ENCODE results near the gene TM9SF1.

The TM9SF1 gene, protein sequence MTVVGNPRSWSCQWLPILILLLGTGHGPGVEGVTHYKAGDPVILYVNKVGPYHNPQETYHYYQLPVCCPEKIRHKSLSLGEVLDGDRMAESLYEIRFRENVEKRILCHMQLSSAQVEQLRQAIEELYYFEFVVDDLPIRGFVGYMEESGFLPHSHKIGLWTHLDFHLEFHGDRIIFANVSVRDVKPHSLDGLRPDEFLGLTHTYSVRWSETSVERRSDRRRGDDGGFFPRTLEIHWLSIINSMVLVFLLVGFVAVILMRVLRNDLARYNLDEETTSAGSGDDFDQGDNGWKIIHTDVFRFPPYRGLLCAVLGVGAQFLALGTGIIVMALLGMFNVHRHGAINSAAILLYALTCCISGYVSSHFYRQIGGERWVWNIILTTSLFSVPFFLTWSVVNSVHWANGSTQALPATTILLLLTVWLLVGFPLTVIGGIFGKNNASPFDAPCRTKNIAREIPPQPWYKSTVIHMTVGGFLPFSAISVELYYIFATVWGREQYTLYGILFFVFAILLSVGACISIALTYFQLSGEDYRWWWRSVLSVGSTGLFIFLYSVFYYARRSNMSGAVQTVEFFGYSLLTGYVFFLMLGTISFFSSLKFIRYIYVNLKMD

DNA sequence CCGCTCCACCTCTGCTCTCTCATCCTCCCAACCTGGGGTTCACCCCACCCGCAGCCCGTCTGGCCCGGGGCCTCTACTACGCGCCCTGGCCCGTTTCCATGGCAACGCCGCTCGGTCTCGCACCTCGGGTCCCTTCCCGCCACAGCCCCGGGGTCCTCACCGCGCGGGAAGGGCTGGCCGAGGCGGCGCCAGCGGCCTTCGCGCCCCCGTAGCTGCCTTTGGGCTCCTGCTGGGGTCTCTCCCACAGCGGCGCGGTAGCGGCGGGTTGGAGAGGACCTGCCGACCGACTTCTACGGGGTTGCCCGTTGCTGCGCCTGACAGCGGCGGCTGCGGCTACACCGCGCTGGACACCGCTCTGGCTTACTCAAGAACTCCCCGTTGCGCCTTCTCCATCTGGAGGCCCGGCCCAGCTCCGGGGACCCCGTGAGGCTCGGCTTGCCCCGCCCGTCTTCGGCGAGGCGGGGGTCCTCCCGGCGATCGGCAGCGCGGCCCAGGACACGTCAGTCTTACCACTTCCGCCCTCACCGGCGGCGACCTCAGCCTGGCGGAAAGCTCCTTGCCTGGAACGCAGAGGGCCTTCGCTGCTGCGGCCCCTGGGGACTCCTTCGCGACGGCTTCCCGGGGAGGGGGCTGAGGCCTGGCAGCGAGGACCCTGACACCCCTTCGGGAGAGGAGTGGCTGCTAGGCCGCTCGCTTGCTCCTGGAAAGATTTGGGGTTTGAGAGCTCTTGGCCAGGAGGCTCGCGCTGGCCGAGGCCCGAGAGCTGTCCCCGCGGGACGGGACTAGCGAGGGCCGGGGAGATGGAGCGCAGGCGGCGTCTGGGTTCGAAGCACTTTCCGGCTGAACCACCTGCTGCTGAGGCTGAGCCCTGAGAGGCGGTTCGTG, at the start of gene TM9SF1:
TSS of gene TM9SF1 (minus strand) at position 256 of the 885 bp plus-strand sequence. CDS start 422 bp downstream, outside the sequence.
- DNase-seq, result peak; percentile 92

DNA sequence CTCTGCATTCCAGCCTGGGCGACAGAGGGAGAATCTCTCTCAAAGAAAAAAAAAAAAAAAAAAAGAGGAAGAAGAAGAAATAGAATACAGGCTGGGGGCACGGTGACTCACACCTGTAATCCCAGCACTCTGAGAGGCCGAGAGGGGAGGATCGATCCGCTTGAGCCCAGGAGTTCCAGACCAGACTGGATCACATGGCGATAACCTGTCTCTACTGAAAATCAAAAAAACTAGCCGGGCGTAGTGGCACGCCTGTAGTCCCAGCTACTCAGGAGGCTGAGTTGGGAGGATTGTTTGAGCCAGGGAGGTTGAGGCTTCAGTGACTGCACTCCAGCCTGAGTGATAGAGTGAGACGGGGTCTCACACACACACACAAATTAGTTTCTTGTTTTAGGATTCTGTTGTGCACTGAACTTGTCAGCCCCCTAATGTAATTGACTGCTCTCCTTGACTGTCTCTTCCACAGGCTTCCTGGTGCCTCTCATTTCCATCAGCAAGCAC, 48.1 kb upstream of the TM9SF1 start:
- peak; percentile 21 for DNase-seq

DNA sequence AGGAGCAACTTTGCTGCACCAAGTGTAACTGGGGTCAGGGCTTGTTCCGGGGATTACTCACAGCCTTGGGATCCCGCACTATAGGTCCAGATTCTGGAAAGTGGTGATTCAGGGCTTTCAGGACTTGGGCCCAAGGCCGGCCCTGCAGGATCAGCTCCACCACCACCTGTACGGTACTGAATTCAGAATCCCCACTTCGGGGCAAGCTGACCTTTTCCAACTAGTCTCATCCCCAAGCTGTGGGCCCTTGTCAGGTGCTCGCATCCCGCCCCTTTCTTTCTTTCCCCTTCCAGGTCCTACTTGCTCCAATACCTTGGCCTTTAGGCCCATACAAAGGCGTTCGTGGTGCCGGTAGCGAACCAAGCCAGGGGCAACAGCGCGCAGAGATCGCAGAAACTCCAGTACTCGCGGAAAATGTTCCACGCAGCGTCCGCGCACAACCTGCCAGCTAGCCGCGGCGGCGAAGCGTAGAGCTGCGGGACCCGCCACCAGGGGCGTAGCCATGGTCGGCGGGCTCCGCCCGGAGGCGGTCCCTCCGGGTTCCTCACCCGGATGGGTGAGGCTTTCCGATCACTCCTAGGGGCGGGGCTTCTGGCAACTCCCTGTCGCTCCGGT, 46.7 kb upstream of the TM9SF1 start:
- peak; percentile 93 for DNase-seq

GRCh38 chr14:24240110-24240918, 45.1 kb upstream of the TM9SF1 start:
- DNase-seq, result no peak

DNA sequence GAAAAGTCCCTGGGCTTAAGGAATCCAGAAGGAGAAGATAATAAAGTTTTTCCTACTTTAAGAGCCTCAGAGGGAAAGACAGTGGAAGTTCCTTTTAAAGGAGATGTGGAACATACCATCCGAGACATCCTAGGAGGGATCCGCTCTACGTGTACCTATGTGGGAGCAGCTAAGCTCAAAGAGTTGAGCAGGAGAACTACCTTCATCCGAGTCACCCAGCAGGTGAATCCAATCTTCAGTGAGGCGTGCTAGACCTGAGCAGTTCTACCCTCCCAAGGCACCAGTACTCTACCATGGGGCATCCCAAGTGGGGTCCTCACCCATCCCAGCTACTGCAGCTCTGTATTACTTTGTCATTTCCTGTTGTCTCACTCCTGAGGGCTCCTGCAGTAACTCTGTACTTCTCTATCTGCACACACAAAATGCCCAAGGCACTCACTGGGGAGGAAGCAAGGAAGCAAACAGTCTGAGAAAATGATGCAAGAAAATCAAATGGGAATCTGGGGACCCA, 43.3 kb upstream of the TM9SF1 start:
- DNase-seq, result no peak

DNA sequence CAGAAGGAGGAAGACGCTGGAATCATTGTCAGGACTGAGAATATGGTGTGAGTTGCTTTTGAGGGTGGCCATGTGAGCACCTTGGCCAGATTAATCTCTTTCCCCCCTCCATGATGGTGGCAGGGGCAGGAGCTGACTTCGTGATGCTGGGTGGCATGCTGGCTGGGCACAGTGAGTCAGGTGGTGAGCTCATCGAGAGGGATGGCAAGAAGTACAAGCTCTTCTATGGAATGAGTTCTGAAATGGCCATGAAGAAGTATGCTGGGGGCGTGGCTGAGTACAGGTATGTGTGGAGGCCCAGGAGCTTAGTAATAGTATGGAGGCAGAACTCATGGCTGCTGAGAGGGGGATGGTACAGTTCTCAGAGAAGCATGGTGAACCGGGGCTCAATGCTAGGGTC, 42.9 kb upstream of the TM9SF1 start:
- no peak for DNase-seq

- DNase-seq, result no peak
Observed at GRCh38 chr14:24237463-24237955, 42.3 kb upstream of the TM9SF1 start.

GRCh38 chr14:24236689-24237462, 41.6 kb upstream of the TM9SF1 start:
- DNase-seq, result no peak

GRCh38 chr14:24235804-24236688, 40.8 kb upstream of the TM9SF1 start:
- no peak for DNase-seq

DNA sequence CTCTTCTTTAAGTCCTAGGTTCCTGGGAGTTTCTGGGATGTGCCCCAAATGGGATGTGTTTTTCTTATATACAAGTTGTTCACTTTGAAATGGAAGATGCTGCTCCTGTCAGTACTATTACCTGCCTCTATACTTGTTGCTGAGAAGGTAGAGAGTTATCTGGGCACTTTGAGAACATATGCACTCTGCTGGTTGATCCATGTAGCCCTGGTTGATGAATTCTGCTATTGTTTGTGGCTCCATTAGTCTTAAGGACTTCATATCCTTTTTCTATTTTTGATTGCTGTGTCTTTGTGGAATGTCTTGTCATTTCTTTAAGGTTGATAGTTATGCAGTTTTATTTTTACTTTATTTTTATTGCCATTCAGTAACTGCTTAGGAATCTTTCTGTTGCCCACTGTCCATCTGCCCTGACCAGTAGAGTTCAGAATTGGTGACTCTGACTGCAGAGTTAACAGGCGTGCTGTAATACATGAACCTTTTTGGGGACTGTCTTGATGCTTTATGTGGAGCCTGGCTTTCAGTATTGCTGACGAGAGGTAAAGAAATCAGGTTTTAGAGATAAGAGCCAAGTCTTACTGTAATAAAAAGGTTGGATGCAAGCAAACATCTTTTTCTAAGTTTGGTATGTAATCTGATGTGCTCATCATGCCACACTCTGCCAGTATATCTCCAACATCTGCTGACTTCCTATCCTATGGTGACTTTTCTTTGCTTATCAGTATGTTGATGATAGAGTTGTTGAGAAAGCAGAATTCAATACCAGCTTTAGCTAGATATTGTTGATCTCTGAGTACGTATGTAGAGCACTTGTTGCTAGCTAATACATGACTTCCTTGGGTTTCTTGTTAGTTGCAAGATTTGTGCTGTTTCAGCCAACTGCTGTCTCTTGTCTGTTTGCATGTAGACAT, 39.1 kb upstream of the TM9SF1 start:
- no peak for DNase-seq

DNA sequence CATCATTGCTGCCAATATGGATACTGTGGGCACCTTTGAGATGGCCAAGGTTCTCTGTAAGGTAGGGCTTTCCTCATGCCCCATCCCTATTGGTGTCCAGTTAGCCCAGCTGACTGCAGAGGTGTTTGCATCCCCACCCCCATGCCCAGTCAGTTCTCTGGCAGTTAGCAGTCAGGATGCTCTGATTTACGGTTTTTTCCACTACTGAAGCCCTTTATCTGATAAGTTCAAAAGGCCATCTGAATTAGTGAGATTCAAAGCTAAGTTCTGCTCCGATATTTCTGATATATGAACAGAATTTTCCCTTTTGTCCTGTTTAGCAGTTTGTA, 38.3 kb upstream of the TM9SF1 start:
- DNase-seq, result no peak

DNA sequence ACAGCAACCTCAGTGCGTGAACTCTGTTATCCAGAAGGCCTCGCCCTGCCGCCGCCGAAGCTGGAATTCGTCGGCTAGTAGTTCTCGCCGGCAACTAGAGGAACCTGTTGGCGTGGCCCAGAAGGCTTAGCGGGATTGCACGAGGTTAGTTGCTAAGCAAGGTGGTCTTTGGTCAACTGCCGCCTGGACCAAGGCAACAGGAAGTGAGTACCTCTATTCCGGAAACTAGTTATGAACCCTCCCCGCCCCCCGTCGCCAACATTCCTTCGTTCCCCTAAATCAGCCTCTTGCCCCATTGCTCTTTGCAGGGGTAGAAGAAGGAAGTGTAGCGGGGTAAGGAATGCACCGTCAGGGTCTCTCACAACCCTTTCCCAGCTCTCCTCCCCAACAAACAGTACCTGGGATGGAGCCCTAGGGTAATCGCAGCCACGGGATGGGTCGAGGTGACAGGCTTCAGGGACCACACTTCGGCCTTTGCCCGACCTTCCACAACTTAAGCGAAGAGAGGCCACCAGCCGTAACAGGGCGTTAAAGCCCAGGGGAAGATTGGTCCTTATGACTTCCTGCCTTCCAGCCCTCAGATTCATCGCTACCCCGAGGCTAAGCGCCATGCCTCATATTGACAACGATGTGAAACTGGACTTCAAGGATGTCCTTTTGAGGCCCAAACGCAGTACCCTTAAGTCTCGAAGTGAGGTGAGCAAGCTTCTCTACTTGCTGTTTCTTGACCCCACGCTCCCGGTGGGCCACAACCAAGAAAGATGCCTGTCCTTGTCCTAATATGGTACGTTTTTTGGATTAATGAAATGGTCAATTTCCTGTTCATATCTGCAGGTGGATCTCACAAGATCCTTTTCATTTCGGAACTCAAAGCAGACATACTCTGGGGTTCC, 37.6 kb upstream of the TM9SF1 start, which contains the start of gene GMPR2:
TSS of gene GMPR2 (plus strand) at position 285 of the 893 bp plus-strand sequence. CDS start at position 610, 325 bp downstream.
- DNase-seq, result peak; percentile 32

DNA sequence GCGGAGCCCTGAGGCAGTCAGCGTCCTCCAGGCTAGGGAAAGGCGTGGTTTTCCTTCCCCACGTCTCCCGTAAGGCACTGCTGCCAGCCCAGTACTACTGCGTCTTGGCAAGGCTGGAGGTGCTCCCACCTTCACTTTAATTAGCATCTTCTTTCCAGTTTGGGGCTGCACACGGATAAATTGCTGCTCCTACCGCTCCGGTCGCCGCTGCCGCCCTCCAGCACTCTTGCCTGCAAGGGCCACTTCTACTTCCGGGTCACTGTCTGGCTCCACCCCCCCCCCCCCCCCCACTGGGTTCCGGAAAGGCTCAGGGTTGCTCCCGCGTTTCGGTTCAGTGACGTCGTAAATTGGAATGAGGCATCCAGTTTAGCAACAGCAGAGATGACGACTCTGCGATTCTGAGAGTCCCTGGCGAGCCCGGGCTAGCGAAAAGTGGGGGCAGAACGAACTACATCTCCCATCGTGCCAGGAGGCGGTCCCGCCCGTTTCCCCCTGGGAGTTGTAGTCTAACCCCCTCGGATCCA, 36.9 kb upstream of the TM9SF1 start, which contains the start of gene NEDD8:
TSS of gene NEDD8 (minus strand) at position 247 of the 524 bp plus-strand sequence. CDS start at position 147, 100 bp downstream.
- peak; percentile 90 for DNase-seq

DNA sequence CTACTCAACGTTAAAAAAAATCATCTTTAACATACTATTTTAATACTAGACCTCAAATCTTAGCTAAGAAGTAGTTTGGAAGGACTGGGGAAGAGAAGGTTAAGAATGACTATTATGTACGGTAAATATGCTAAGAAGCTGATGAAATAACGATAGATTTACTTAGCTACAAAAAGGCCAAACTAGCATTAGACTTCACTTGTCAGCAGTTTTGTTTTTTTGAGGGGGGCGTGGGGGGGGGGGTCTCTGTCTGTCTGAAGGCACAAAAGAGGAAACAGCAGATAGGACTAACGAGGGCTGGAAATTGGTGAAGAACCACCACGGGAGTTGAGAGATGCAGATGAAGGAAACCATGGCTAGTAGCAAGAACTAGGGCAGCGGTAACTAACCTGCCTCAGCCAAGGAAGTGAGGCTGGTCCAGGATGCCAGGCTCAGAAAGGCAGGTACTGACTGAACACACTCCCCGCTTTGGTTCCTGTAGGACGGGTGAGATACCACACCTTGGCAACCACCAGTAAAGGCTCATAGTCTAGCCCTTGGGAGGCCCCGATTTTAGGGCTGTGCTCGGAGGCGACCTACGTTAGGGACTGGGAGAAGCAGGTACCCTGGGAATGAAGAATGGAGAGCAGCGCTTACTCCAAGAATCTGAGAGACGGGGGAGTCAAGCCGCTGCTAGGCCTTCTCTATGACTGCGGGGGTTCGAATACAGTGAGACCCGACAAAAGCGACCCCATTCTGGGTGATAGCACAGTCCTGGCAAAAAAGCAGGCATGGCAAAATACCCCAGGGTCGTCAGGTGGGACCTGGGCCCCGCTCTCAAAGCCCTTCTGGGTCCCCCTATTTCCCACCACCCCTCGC, 36.3 kb upstream of the TM9SF1 start:
- DNase-seq, result peak; percentile 33

GRCh38 chr14:24228902-24229301, 33.7 kb upstream of the TM9SF1 start:
- no peak for DNase-seq

GRCh38 chr14:24226473-24226872, 31.2 kb upstream of the TM9SF1 start:
- DNase-seq, result no peak

All from CD4-positive, alpha-beta T cell treated with Interleukin-17A for 1 hour (primary cell).